Astrocyte of the spinal cord (primary cell): ENCODE measurements around the gene MSH6.

ENCODE experiments used
- DNase-seq: peaks from one replicate; pipeline ENCODE4 v3.0.0; 2011; ENCODE audit warnings: low read depth, low spot score
- H3K4me3 ChIP-seq: 2 replicates; pipeline ENCODE4 v1.5.1; 2011; ENCODE audit warnings: low read depth, mild to moderate bottlenecking, low read length, moderate library complexity
- in situ Hi-C: cut with HindIII; loops from 2 replicates; pipeline ENCODE4 v1.10.0; 2017; ENCODE audit warnings: low sequenced_read_pairs
- TF ChIP-seq, protein P1 (sequence below): IDR thresholded peaks from 2 replicates; pipeline ENCODE4 v1.5.1; 2012; ENCODE audit warnings: low read depth, mild to moderate bottlenecking, low read length, inconsistent platforms

The MSH6 gene

GRCh38 chr2:47767880-47768609, 14.9 kb upstream of the MSH6 start:
- DNase-seq, result peak; percentile 41
- H3K4me3 ChIP-seq, result no peak overlapping the region
- in situ Hi-C loops, result no loop called here
- TF ChIP-seq, protein P1, sequence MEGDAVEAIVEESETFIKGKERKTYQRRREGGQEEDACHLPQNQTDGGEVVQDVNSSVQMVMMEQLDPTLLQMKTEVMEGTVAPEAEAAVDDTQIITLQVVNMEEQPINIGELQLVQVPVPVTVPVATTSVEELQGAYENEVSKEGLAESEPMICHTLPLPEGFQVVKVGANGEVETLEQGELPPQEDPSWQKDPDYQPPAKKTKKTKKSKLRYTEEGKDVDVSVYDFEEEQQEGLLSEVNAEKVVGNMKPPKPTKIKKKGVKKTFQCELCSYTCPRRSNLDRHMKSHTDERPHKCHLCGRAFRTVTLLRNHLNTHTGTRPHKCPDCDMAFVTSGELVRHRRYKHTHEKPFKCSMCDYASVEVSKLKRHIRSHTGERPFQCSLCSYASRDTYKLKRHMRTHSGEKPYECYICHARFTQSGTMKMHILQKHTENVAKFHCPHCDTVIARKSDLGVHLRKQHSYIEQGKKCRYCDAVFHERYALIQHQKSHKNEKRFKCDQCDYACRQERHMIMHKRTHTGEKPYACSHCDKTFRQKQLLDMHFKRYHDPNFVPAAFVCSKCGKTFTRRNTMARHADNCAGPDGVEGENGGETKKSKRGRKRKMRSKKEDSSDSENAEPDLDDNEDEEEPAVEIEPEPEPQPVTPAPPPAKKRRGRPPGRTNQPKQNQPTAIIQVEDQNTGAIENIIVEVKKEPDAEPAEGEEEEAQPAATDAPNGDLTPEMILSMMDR, result peak; percentile 99

GRCh38 chr2:47769318-47769717, 13.6 kb upstream of the MSH6 start:
- no peak overlapping the region for H3K4me3 ChIP-seq
- no peak for DNase-seq
- TF ChIP-seq, protein P1, result no peak
- in situ Hi-C loops, result no loop called here

DNA sequence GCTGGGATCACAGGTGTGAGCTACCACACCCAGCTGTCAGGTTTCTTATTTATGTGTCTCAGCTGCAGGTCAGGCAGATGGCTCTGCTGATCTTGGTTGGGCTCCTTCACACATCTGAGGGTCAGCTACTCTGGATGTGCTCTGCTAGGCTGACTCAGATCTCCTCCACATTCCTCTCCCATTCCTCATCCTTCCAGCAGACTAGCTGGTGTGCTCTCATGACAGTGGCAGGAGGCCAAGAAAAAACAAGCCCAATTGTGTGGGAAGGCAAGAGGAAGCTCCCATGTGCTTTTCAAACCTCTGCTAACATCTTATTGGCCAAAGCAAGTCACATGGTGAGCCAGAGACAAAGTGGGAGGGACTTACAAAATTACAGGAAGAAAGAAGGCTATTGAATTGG, 11.7 kb upstream of the MSH6 start:
- peak; percentile 87 for DNase-seq

GRCh38 chr2:47772343-47772742, 10.6 kb upstream of the MSH6 start:
- no peak for DNase-seq
- in situ Hi-C loops, result no loop called here
- H3K4me3 ChIP-seq, result no peak overlapping the region
- TF ChIP-seq, protein P1, result no peak

More for the DNA sequence above, 11.7 kb upstream of the MSH6 start:
- in situ Hi-C loops, result no loop called here
- TF ChIP-seq, protein P1, result no peak
- no peak overlapping the region for H3K4me3 ChIP-seq

GRCh38 chr2:47774567-47774966, 8.4 kb upstream of the MSH6 start:
- no peak for DNase-seq
- in situ Hi-C loops, result no loop called here
- TF ChIP-seq, protein P1, result no peak
- H3K4me3 ChIP-seq, result no peak overlapping the region

- no peak overlapping the region for H3K4me3 ChIP-seq
- TF ChIP-seq, protein P1, result no peak
- in situ Hi-C loops, result no loop called here
- no peak for DNase-seq
Observed at GRCh38 chr2:47777277-47777937, 5.5 kb upstream of the MSH6 start.
